Activated CD4-positive, alpha-beta memory T cell treated with anti-CD3 and anti-CD28 coated beads for 36 hours (primary cell): ENCODE measurements around the gene GLUL. TPM values are rescaled to one million over a fixed set of nuclear protein-coding genes. Genes with fewer than 3 reads are reported as not detected.

Experiments used
- CTCF ChIA-PET: fragments of 350-600 bp; sonication (Branson Sonifier 250); formaldehyde crosslinking; loops from one replicate; lab custom pipeline; 2021; ENCODE audit warnings: antibody characterized with exemption, inconsistent platforms; lab: Charles Lee
- POLR2A ChIA-PET: fragments of 350-600 bp; sonication (Branson Sonifier 250); formaldehyde crosslinking; loops from one replicate; lab custom pipeline; 2021; ENCODE audit warnings: antibody characterized with exemption; lab: Charles Lee
- DNase-seq: peaks from one replicate; pipeline ENCODE4 v3.0.0-alpha.2; 2020
- H3K27ac Mint-ChIP-seq: one replicate; pipeline ENCODE4 v1.8.0; 2021; ENCODE audit warnings: mixed read lengths
- H3K27me3 Mint-ChIP-seq: one replicate; pipeline ENCODE4 v1.8.0; 2021; ENCODE audit warnings: mixed read lengths
- H3K36me3 Mint-ChIP-seq: one replicate; pipeline ENCODE4 v1.8.0; 2021; ENCODE audit warnings: mixed read lengths
- H3K4me1 Mint-ChIP-seq: one replicate; pipeline ENCODE4 v1.8.0; 2021; ENCODE audit warnings: low read depth, mixed read lengths
- H3K4me3 Mint-ChIP-seq: one replicate; pipeline ENCODE4 v1.8.0; 2021; ENCODE audit warnings: mild to moderate bottlenecking, mixed read lengths
- H3K9me3 Mint-ChIP-seq: one replicate; pipeline ENCODE4 v1.8.0; 2021; ENCODE audit warnings: mixed read lengths
- intact Hi-C: fragments of 100-400 bp; cut with micrococcal nuclease; formaldehyde crosslinking; loops from one replicate; pipeline ENCODE4 v1.15.1; 2023
- total RNA-seq, 2 experiments: library from RNA; stranded (reverse); gene quantifications; one replicate each; pipeline ENCODE4 v1.2.3, GENCODE V29; 2021

Gene GLUL
- total RNA-seq, 2 experiments from 2014 or later = 61.3 to 63.9 TPM

DNA sequence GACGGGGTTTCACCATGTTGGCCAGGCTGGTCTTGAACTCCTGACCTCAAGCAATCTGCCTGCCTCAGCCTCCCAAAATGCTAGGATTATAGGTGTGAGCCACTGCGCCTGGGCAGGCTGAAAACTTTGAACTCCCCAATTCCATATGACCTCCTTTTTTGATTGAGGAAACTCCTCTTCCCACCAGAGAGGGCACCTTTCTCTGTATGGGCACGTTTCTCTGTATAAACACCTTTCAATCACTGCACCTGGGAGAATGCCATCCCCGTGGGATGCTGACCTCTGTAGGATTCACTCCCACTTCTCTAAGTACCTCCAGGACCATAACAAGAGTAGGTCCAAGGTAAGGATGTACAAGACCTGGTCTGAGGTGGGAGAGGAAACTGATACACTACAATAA is 18.5 kb upstream of the GLUL start:
- no peak for DNase-seq
- H3K4me1 Mint-ChIP-seq = no peaks in the 10 kb centered on the region
- H3K27ac Mint-ChIP-seq = no peak overlapping the region
- peaks cover 5% of the 10 kb centered on the region for H3K9me3 Mint-ChIP-seq
- H3K36me3 Mint-ChIP-seq = no peaks in the 10 kb centered on the region
- CTCF ChIA-PET = interaction anchor here (1.6 kb wide), 1 partner anchor 13 kb away, joined by 3 read pairs; no protein-coding TSS in a partner anchor
- intact Hi-C loops = no loop called here
- POLR2A ChIA-PET = no interaction called here
- H3K27me3 Mint-ChIP-seq = peaks cover 28% of the 10 kb centered on the region
- H3K4me3 Mint-ChIP-seq = no peak overlapping the region

DNA sequence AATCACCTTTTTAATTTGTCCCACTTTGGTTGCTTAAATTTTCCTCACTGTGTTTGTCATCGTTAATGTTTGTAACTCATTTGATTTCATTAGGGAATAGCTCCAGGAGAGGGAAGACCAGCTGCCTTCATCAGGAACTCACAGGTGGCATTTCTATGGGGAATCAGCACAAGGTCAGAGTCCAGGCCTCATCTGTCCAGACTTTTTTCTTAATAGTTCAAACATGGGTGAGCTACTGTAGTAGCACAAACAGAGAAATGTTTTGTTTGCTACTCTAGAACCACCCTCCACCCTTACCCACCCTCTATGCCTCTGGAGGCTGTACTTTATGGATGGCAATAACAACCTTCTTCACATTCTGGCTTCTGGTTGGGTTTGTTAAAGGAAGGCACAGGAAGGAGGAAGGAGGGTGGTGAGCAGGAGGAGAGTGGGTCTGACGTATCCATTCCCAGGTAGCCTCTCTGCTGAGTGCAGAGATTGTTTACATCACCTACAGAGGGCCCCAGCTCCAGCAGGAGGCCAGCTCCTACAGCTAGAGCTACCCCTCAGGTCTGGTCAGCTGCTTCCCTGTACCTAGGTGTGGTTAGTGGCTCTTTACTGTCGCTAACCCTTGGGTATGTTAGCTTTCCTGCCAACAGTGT is 17.0 kb upstream of the GLUL start:
- no peak overlapping the region for H3K4me3 Mint-ChIP-seq
- H3K9me3 Mint-ChIP-seq = peaks cover 5% of the 10 kb centered on the region
- ChIA-PET POLR2A (no interaction called here), CTCF (no interaction called here)
- intact Hi-C loops = no loop called here
- H3K36me3 Mint-ChIP-seq = no peaks in the 10 kb centered on the region
- H3K27ac Mint-ChIP-seq = no peak overlapping the region
- no peaks in the 10 kb centered on the region for H3K4me1 Mint-ChIP-seq
- DNase-seq = no peak
- peaks cover 25% of the 10 kb centered on the region for H3K27me3 Mint-ChIP-seq

DNA sequence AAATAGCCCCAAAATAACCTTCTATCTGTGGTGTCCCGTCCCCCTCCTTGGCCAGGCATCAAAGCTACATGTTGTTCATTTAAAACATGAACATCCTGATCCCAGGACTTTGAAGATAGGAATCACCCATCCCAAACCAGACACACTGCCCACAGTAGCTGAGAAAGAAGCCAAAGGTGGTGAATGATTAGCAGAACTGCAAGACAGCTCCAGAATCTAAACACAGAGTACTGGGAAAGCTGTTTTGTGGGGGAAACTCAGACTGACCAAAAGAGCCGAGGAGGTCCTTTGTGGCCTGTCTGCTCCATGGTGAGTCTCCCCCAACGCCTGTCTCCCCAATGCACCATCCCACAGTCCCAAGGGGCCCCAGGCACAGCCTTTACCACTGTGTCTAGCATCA is 16.1 kb upstream of the GLUL start:
- ChIA-PET CTCF (interaction anchor here (1.6 to 2.2 kb wide), 2 partner anchors 11 to 265 kb away, joined by 5 to 9 read pairs; no protein-coding TSS in a partner anchor), POLR2A (interaction anchor here (0.5 kb wide), 1 partner anchor 416 kb away, joined by 3 read pairs; no protein-coding TSS in a partner anchor)
- Mint-ChIP-seq H3K27me3 (peaks cover 25% of the 10 kb centered on the region), H3K27ac (no peak overlapping the region), H3K36me3 (no peaks in the 10 kb centered on the region), H3K4me1 (no peaks in the 10 kb centered on the region), H3K4me3 (no peak overlapping the region), H3K9me3 (peaks cover 5% of the 10 kb centered on the region)
- intact Hi-C loops = no loop called here
- DNase-seq = no peak

DNA sequence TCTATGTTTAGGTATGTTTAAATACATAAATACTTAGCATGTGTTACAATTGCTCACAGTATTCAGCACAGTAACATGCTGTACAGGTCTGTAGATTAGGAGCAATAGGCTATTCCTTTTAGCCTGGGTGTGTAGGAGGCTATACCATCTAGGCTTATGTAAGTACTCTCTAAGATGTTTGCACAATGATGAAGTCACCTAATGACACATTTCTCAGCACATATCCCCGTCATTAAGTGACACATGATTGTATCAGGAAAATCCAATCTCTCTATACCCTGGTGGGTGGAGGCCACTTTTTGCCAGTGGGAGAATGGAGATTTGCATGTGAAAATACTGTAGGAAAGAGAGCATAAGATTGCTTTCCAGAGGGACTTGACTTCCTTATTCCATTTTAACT is 14.4 kb upstream of the GLUL start:
- ChIA-PET POLR2A (no interaction called here), CTCF (interaction anchor here (1.5 to 2.2 kb wide), 3 partner anchors 9 to 263 kb away, joined by 5 to 9 read pairs (median 8); no protein-coding TSS in a partner anchor)
- Mint-ChIP-seq H3K4me1 (no peaks in the 10 kb centered on the region), H3K27ac (no peak overlapping the region), H3K9me3 (peaks cover 5% of the 10 kb centered on the region), H3K4me3 (no peak overlapping the region), H3K27me3 (peaks cover 25% of the 10 kb centered on the region), H3K36me3 (no peaks in the 10 kb centered on the region)
- DNase-seq = no peak
- intact Hi-C loops = no loop called here

DNA sequence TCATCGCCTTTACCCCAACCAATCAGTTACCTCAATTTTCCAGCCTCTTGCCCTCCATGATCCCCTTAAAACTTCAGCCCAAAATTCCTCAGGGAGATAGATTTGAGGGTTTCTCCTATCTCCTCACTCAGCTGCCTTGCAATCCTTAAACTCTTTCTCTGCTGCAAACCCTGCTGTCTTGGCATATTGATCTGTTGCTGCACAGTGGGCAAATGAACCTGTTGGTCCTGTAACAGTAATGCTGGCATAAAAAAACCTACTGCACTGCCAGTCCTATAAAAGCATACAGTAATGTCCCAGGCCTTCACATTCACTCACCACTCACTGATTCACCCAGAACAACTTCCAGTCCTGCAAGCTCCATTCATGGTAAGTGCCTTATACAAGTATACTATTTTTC is 14.0 kb upstream of the GLUL start:
- Mint-ChIP-seq H3K27me3 (peaks cover 25% of the 10 kb centered on the region), H3K36me3 (no peaks in the 10 kb centered on the region), H3K4me1 (no peaks in the 10 kb centered on the region), H3K9me3 (peaks cover 5% of the 10 kb centered on the region), H3K4me3 (no peak overlapping the region), H3K27ac (no peak overlapping the region)
- ChIA-PET CTCF (interaction anchor here (1.0 to 1.5 kb wide), 3 partner anchors 9 to 262 kb away, joined by 3 to 8 read pairs (median 8); no protein-coding TSS in a partner anchor), POLR2A (no interaction called here)
- intact Hi-C loops = no loop called here
- no peak for DNase-seq

DNA sequence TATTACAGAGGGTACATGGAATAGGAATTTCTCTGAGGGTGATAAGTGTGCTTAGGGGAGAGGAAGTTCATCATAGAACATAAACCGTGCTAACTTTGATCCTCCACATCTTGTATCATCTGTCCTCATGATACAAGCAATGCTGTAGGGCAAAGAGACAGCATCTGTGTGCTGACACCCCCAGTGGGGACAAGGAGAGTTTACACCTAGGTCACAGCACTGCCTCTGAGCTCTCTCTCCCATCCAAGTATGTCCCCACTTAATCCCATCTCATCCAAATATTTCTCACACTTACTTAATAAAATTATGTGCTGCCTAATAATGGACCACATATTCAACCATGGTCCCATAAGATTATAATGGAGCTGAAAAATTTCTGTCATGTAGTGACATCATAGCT is 13.2 kb upstream of the GLUL start:
- DNase-seq = no peak
- POLR2A ChIA-PET = no interaction called here
- intact Hi-C loops = no loop called here
- CTCF ChIA-PET = interaction anchor here (1.0 to 1.5 kb wide), 3 partner anchors 8 to 262 kb away, joined by 3 to 8 read pairs (median 8); no protein-coding TSS in a partner anchor
- Mint-ChIP-seq H3K9me3 (peaks cover 5% of the 10 kb centered on the region), H3K4me3 (no peak overlapping the region), H3K27ac (no peak overlapping the region), H3K27me3 (peaks cover 23% of the 10 kb centered on the region), H3K36me3 (no peaks in the 10 kb centered on the region), H3K4me1 (no peaks in the 10 kb centered on the region)

DNA sequence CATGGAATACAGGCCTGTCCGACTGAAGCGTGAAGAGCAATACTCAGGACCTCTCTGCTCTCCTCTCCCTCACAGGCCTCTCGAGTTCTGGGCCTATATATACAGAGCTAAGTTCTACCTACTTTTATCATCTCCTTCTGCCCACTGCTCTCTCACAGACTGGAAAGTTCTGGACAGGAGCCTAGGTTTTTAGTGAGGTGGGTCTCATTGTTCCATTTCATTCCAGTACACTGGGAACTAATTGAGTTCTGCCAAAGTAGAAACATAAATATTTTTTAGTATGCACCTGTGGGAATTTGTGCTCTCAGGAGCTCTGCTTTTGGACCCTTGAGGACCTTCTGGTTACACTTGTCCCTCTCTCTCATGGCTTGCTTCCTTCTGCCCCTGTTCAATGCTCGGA is 9.0 kb upstream of the GLUL start, which contains the start of gene TEDDM1:
Gene TEDDM1 (minus strand): TSS at position 101 of the 400 bp plus-strand sequence. CDS start 182 bp downstream, outside the sequence.
- H3K36me3 Mint-ChIP-seq = no peaks in the 10 kb centered on the region
- peaks cover 2% of the 10 kb centered on the region for H3K4me1 Mint-ChIP-seq
- H3K27ac Mint-ChIP-seq = no peak within 1 kb of the TSS
- intact Hi-C loops = no loop called here
- peaks cover 3% of the 10 kb centered on the region for H3K9me3 Mint-ChIP-seq
- POLR2A ChIA-PET = no interaction called here
- DNase-seq = no peak
- peaks cover 2% of the 10 kb centered on the region for H3K27me3 Mint-ChIP-seq
- CTCF ChIA-PET = interaction anchor here (1.9 to 11.0 kb wide), 3 partner anchors 258 to 320 kb away, joined by 5 to 375 read pairs (median 10); no protein-coding TSS in a partner anchor
- H3K4me3 Mint-ChIP-seq = no peak within 1 kb of the TSS

DNA sequence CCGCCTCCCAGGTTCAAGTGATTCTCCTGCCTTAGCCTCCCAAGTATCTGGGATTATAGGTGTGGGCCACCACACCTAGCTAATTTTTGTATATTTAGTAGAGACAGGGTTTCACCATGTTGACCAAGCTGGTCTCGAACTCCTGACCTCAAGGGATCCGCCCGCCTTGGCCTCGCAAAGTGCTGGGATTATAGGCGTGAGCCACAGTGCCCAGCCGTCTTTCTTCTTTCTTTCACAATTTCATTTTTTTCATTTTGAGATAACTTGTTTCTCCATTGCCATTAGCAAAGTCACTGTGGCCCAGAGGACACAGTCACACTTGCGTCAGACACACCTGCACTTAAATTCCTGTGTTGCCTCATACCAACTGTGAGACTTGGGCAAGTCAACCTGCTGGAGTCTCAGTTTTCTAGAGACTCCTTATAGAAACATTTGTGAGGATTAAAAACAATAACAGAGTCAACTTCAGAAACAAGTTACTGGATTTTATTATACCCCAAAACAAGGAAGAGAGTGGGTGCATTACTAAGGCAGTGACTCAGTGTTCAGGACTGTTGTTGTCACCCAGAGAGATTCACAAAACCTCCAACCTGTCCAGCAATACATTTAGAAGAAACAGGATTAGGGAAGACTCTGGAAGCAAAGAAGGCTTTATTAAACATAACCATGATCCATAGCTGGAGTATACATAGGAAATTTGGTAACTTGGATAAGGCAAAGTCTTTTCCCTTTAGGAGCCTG is 6.2 kb upstream of the GLUL start:
- intact Hi-C loops = no loop called here
- H3K27me3 Mint-ChIP-seq = no peaks in the 10 kb centered on the region
- H3K4me1 Mint-ChIP-seq = peaks cover 4% of the 10 kb centered on the region
- ChIA-PET POLR2A (no interaction called here), CTCF (interaction anchor here (0.9 to 11.0 kb wide), 12 partner anchors 13 to 321 kb away, joined by 3 to 375 read pairs (median 4); no protein-coding TSS in a partner anchor)
- H3K27ac Mint-ChIP-seq = no peak overlapping the region
- H3K36me3 Mint-ChIP-seq = no peaks in the 10 kb centered on the region
- no peaks in the 10 kb centered on the region for H3K9me3 Mint-ChIP-seq
- H3K4me3 Mint-ChIP-seq = no peak overlapping the region
- DNase-seq = no peak

DNA sequence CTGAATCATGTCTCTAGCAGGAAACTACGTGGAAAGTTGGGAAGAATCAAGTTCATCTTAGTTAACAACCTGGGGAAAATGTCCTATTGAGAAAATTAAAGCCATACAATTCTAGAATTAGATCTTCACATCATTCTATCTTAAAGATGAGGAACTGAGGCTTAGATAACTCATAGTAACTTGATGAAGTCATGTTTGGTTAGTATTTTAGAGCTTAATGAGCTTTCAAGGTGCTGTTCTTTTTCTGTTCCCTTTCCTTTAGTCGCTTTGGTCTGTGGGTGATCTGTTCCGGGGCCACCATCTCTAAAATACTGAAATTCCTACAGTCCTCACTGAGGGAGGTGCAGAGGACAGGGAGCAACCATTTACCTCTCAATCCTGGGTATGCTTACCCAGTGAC is 4.3 kb upstream of the GLUL start:
- peaks cover 2% of the 10 kb centered on the region for H3K27me3 Mint-ChIP-seq
- CTCF ChIA-PET = interaction anchor here (0.7 to 11.0 kb wide), 15 partner anchors 18 to 313 kb away, joined by 3 to 375 read pairs (median 5); no protein-coding TSS in a partner anchor

DNA sequence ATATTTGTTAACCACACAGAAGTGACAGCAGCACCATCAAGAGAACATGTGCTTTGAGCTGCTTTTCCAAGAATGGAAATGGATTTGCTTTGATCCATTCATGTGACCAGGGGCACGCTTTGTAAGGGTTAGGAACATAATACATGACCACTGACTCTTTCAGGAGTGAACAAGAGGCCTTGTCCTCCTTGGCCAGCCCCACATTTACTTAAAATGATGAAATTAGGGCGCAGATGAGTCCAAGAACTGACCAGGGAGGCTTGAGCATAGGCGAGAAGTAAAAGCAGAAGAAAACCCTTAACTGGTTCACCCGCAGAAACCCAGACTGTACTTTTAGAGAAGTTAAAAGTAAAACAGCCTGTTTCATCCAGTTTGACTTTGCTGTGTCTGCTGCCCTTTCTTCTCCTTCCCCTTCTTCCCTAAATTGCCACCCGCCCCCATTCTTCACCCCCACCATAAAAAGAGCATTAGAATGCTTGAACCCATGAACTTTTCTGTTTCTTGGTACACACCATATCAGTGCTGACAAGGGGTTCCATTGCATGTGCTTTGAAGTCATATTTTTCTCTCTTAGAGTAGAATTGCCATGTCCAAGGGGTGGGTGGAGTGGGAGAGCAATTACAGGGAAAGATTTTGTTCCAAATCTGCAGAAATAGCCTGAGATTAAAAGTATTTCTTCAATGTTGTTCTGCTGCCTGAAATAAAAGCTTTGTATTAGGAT is 2.6 kb upstream of the GLUL start:
- H3K27me3 Mint-ChIP-seq = peaks cover 7% of the 10 kb centered on the region
- ChIA-PET POLR2A (no interaction called here), CTCF (interaction anchor here (4.9 to 11.0 kb wide), 2 partner anchors 251 to 311 kb away, joined by 118 to 375 read pairs; no protein-coding TSS in a partner anchor)
- H3K9me3 Mint-ChIP-seq = no peaks in the 10 kb centered on the region
- peaks cover 7% of the 10 kb centered on the region for H3K36me3 Mint-ChIP-seq
- peaks cover 21% of the 10 kb centered on the region for H3K4me1 Mint-ChIP-seq
- H3K27ac Mint-ChIP-seq = no peak overlapping the region
- H3K4me3 Mint-ChIP-seq = no peak overlapping the region
- no peak for DNase-seq
- intact Hi-C loops = no loop called here

More for the DNA sequence above, 4.3 kb upstream of the GLUL start:
- no peak for DNase-seq
- Mint-ChIP-seq H3K36me3 (peaks cover 3% of the 10 kb centered on the region), H3K4me3 (no peak overlapping the region), H3K27ac (no peak overlapping the region), H3K9me3 (no peaks in the 10 kb centered on the region), H3K4me1 (peaks cover 10% of the 10 kb centered on the region)
- POLR2A ChIA-PET = interaction anchor here (1.1 to 1.4 kb wide), 2 partner anchors 247 to 253 kb away, joined by 3 to 9 read pairs; no protein-coding TSS in a partner anchor
- intact Hi-C loops = loop anchor here (1.0 kb wide), 2 partner anchors 253 to 311 kb away; no protein-coding TSS in a partner anchor
